SK-MEL-5 (cell line): ENCODE results near the gene BLID. TPM values are rescaled to one million over a fixed set of nuclear protein-coding genes. Genes with fewer than 3 reads are reported as not detected.

Experiments used
- DNase-seq: peaks from one replicate; pipeline ENCODE4 v3.0.0-alpha.2; 2016; ENCODE audit warnings: low read depth, low spot score
- in situ Hi-C: cut with HindIII; loops from 2 replicates; pipeline ENCODE4 v1.10.0; 2016; ENCODE audit warnings: low sequenced_read_pairs, high pct_unique_total_duplicates, low pct_unique_long_range_greater_than_20kb
- polyA plus RNA-seq, 2 experiments: library from polyadenylated mRNA; depleted of rRNA; stranded (reverse); fragments of >200 nt; gene quantifications; 2 replicates each; pipeline ENCODE4 v1.2.3, GENCODE V29; 2015
- total RNA-seq: library from RNA; depleted of rRNA; stranded (reverse); fragments of >200 nt; shearing (Covaris generic); gene quantifications from 2 replicates; pipeline ENCODE4 v1.2.3, GENCODE V29; 2014; rRNA removed

Gene BLID, protein sequence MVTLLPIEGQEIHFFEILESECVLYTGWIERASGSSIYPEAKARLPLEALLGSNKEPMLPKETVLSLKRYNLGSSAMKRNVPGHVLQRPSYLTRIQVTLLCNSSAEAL
- 0.26 TPM in 1 of 2 replicates, not detected in the other for total RNA-seq
- not detected in 2 replicates for polyA plus RNA-seq (2015; cell fraction: cytosol; rRNA removed)
- 7.1 TPM in 1 of 2 replicates, not detected in the other for polyA plus RNA-seq (2015; cell fraction: nucleus; rRNA removed)

DNA sequence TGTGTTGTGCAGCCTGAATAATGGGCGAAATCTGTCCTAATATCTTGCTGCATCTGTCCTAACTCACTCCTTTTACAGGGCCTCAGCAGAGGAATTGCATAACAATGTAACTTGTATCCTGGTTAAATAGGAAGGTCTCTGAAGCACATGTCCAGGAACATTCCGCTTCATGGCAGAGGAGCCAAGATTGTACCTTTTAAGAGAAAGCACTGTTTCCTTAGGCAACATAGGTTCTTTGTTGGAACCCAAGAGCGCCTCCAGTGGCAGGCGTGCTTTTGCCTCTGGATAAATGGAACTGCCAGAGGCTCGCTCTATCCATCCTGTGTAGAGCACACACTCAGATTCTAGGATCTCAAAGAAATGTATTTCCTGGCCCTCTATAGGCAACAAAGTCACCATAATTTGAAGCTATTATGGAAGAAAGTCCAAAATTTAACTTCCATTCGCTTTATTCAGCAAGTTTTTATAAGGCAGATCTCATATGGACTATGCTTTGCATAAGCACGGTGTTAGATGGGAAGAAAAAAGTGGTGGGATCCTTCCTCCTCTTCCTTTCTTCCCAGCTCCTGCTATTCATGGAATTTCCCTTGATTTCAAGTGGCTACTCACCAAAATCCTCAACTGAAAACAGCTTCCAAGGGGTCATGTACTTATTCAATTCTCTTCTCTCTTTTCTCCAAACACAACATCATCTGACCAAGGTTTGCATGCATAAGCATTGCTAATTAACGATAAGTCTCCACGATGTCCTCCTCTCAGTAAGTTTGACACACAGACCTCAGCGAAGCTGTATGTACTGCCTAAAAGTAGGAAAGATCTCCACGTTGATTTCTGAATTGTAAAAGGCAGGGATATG is at the start of gene BLID:
Gene BLID (minus strand): TSS at position 692 of the 856 bp plus-strand sequence. CDS start 293 bp downstream, at position 399.
- in situ Hi-C loops: no loop called here
- DNase-seq: peak; percentile 91

DNA sequence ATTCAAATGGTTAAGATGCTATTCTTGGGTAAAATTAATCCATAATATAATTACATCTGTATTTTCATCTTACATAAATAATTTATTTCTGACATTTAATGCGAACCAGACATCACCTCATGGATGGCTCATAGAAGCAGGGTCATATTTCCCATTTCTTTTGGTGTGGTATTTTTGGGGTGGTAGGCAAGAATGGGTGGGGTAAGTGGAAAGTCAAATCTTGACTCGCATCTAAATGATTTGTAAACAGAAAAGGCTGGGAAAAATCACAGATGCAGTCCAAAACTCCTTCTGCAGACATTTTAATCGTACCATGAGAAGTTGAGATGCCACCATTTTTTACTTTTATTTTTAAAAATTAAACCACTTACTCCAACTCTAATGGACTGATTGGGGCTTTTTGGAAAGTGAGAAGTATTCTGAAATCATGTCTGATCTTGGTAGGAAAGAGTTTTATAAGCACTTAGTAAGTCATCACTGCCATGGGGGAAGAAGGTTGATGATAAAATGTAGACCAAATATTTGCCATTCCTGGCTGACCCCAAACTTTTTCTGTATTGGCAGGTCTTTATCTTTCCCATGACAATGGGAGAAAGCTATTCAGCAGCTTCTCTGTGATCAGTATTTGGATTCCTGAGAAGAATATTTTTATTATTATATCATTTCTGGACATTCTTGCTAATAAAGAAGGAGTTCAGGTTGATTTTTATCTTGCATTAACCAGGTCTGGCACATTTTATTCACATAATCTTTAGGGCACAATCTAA is 47.2 kb upstream of the BLID start:
- DNase-seq: no peak
- in situ Hi-C loops: no loop called here

DNA sequence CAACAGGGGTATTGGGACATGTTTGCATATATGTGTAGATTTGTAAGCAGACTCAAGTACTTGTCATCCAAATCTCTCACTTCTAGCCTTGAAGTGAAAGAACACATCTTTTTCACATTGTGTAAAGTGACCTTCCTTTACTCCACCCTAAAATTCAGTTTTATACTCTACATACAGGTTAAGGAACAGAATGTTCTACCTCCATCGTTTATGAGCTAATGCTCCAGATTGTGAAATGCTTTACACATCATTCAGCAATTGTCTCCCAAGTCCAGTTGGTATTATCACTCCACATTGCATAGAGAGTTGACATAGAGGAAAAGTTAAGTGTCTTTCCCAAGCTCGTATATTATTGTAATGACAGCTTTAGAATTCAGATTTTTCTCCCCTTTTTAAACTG is 46.1 kb upstream of the BLID start:
- no peak for DNase-seq
- in situ Hi-C loops: no loop called here

DNA sequence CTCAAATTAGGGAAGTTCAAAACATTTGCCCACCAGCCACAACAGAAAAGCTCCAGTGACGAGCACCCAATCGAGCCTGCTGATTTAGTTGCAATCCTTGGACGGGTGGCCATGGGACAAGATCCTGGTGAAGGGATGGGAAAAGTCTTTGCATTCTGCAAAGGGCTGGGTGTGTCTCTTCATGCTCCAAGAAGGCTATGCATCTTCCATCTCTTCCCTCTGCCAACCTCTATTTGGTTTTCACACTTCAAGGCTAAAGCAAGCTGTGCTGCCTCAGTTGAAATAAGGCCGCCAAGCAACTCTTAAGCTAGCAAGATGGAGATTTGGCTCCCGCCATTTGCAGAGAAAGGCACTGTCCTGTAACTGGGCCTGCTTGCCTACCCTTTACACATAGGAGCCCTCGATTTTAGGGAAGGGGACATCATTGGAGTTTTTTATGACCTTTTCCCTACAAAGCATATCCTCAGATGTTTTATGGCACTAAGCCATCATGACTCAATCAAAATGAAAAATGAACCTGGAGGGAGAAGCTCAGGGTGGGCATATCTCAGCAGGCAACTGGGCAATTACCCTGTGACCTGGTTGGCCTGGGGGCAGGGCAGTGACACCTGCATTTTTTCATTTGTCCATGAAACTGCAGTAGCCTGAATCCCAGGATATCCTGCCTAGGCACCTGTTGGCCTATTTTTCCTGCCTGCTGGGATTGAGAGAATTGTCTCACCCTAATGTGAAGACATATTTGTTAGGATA is 45.0 kb upstream of the BLID start:
- in situ Hi-C loops: no loop called here
- DNase-seq: no peak

DNA sequence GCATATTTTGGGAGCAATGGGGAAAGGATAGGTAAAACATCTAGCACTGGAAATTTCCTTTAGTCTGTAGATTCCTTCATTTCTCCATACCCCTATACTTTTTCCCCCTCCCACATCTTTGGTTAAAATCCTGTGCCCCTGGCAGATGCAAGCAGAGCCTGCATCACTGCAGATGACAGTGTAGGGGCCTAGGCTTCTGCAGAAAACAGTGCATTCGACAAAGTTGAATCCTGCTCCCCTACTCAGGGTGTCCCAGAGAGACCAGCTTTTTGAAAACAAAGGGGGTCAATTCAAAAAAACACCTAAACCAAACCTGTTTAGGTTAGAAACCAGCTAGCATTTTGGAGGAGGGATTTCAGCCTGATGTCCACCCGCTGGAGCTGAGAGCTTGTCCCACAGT is 43.8 kb upstream of the BLID start:
- in situ Hi-C loops: no loop called here
- DNase-seq: no peak

DNA sequence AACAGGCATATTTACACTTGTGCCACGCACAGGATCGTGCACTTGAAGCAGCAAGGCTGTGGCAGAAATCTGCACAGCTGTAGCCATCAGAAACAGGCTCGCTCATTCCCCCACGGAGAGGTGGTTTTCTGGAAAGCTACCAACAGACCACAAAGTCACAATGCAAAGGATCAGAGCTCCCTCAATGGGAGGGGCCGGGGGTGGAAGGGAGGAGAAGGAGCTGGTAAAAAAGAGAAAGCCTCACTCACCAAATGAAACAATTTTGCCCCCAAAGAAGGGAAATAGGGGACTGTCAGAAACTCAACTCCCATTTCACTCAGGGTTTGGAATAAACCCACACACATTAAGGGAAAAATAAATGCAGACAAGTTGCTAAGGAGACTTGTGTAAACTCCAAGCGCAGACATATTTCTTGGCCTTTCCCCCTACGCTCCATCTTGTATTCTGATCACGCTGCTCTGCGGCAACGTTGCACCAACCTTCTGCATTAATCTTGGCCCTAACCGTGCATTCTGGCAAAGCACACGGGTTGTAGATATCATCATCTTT is 43.2 kb upstream of the BLID start:
- in situ Hi-C loops: no loop called here
- peak; percentile 51 for DNase-seq

DNA sequence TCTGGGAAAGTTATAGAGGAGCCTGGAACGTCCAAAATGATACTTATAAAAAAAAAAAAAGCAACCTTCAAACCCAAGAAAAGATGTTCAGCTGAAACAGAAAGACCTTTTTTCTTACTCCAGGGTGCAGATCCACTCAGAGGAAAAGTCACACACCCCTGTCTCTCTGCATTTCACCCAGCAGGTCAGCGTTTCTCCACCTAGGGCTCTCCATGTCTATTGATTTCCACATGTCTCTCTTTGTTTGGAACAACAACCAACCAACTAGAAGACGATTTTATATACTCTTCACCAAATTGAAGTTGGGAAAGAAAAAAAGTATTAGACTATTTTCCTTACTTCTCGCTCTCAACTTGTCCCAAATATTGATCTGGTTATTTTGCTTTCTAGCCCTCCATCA is 42.2 kb upstream of the BLID start:
- in situ Hi-C loops: no loop called here
- DNase-seq: no peak

DNA sequence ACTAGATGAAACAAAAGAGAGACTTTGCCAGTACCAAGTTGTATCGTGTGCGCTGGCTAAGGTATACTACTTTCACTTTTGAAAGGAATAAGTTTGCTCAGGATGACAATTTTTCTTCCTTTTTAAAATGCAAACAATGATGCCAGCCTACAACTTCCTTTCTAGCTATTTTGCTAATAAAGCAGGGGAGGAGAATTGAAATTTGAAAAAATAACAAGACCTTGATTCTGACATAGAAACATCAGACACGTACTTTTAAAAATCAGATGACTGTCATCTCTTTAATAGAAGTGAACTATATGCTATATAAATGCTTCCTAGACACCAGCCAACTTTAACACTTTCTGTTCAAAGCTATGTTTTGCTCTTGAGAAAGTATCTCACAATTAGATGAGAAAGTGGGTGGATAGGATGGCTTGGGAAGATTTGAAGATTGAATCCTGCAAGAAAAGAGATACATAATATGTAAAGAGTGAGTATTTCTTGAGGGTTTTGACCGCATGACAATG is 41.7 kb upstream of the BLID start:
- in situ Hi-C loops: no loop called here
- DNase-seq: no peak

DNA sequence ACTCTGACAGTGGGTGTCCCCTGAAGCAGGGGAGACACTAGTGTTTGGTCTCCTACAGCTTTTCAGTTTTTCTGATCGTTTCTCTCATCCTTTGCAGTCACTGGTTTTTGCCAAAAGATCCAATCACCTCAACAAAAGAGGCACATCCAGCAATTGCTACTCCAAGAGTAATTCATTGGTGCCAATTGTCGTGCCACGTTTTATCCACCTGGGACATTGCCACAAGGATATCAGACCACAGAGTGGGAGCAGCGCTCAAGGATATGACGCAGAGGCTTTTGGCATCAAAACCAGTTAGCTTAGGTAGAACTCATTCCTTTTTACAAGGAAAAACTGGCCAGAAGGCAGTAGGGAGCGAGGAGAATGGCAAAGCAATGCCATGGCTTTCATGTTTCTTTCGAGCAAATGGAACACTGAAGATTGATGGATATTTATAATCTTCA is 40.9 kb upstream of the BLID start:
- in situ Hi-C loops: no loop called here
- DNase-seq: peak; percentile 78

DNA sequence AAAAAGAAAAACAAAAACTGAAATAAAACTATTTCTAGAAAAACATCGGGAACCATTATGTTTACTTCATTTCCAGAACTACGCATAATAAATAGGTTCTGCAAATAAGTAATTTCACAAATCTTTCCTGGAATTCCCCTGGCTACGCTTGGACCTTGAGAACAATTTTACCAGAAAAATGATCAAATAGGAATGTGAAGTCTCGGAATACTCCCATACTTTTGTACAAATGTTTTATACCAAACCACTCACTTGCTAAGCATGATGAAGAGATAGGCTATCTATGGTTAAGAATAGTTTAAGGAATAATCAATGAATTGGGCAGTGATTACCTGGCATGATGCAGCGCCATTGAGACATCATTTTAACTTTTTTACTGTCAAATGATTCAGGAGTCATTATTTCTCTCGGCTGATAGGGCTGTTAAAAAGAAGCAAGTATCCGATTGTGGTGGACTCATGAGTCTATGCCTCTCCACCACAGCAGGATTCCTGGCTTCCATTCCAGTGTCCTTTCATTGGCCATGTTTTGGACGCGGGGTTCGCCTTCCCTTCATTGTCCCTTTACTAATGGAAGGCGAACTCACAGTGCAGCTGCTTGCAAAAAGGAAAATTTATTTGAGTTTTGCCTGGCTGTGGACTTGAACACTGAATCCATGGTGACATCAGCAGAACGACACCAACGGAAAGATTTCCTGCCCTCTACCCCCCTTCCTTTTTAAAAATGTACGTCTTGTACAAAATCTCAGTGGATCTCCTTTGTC is 39.9 kb upstream of the BLID start:
- in situ Hi-C loops: no loop called here

DNA sequence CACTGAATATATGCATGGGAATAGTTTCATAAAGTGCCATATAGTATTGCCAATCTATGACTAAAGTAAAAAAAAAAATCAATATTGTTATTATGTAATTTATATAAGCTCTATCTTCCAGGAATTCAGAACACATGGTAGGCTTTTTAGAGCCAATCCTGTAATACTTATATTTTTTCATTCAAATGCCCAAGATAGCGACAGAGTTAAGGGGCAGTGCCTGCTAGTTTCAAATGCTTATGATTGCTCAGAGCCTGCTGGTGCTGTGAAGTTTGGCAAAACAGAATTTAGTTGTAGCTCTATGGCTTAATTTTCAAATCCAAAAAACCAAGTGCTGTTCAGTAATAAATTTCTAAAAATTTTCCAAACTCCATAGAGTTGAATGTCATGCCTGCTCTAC is 39.0 kb upstream of the BLID start:
- DNase-seq: no peak
- in situ Hi-C loops: no loop called here

More for the DNA sequence above, 39.9 kb upstream of the BLID start:
- DNase-seq: no peak

DNA sequence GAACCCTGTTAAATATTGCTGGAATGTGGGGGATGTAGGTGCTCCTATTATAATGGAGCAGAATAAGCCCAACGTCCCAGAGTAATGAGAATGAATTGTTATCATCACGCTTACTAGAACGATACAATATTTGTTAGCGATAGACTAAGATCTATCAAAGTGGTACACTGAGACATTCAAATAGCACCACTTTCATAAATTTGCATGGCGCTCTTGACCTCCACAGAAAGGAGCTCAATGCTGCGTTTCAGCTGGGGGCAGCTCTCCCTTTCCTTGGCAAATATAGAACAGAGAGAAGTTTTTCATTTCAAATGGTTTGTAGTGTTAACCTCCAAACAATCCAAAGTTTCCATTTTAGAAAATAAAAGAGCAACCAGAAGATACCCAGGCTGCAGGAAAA is 38.2 kb upstream of the BLID start:
- no peak for DNase-seq
- in situ Hi-C loops: no loop called here

DNA sequence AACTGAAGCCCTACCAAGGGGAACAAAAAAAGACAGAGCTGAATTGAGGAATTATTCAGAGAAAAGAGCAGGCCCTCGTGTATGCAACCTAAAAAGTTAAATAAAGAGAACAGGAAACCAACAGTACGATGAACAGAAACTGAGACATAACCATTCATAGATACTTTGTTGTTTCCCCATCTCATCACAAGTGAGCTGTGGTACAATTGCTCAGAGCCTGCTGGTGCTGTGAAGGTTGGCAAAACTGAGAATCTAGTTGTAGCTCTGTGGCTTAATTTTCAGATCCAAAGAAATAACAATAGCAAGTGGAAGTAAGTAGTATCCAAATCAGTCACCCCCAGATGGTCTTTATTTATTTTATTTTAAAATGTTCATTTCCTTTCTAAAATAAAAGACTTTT is 37.7 kb upstream of the BLID start:
- in situ Hi-C loops: no loop called here
- no peak for DNase-seq

DNA sequence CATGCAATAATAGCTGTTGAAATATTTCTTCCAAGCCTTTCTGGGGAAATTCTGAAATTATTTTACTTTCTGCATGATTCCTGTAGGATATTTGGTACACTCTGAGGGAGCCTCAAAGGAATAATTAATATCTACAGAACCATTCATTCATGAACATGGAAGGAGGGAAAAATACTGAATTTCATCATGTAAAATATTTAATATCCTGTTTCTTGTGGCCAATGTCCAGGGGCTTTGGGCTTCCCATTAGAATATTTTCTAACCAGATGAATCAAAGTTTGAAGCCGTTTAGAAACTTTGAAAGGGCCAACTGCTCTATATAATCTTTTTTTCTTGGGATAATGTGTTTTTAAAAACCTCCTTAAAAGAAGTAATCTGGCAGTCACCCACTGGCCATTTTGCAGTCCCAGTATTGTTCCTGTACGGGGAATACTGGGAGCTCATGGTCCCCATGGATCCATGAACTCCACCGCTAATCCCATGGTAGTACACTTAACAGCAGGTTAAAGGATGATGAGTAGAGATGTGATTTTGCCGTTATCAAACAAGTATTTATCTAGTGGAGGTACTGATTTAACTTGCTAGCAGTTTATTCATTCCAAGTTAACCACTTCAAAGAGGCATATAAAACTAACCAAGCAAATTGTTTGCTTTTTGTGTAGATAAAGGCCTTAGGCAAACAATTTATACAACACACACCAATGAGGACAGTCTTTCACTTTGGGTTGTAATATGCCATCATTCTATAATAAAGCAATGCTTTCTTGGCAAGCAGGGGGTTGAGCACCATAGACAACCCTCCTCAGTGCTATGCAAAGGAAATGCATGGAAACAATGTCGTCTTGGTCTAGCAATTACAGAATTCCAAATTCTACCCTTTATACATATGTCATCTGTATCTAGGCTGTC is 34.5 kb upstream of the BLID start:
- in situ Hi-C loops: no loop called here
- peak; percentile 56 for DNase-seq

DNA sequence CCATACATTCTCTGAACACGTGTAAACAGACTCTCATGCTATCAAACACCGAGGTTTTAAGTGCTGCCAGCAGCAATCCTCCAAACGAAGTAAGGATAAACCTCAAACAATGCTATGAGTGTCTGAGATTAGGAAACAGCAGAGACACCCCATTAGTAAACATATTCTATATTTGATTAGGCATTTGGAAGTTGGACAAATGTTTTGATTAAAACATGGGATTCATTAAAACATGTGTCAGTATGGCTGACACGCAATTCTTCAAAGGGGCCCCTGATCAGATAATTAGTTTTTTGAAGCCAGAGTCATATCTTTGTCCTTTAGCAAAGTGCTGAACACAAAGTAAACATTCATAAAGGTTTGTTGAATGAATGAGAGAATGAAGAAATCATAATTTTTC is 33.2 kb upstream of the BLID start:
- DNase-seq: no peak
- in situ Hi-C loops: no loop called here

DNA sequence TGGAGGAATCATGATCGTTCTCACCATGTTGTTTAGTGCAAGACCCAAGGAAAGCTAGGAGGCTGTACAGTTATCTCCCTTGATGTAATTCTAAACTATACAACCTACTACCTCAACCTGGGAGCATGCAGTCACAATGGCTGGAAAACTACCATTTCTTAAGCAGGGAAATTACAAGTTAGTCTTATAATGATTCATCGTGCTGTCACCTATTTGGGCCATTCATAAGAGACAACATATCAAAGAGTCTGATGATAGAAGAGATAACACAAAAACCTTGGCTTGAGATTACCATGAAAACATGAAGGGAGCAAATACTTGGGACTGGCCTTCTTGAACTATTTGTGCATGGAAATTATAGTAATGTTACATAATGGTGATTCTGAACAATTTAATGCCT is 30.5 kb upstream of the BLID start:
- in situ Hi-C loops: no loop called here
- DNase-seq: no peak
